Osteocyte (in vitro differentiated cells): ENCODE measurements around the gene LRRC45. TPM values are rescaled to one million over a fixed set of nuclear protein-coding genes. Genes with fewer than 3 reads are reported as not detected.

Experiments used
- DNase-seq: peaks from one replicate; pipeline ENCODE4 v3.0.0; 2021; ENCODE audit warnings: mixed read lengths; ENCODE audit not compliant: unreplicated experiment; ENCODE audit errors: extremely low spot score
- H3K27ac Mint-ChIP-seq: one replicate; pipeline ENCODE4 v1.8.0; 2021; ENCODE audit warnings: mild to moderate bottlenecking, mixed read lengths; ENCODE audit not compliant: unreplicated experiment
- H3K27me3 Mint-ChIP-seq: one replicate; pipeline ENCODE4 v1.8.0; 2021; ENCODE audit warnings: mixed read lengths; ENCODE audit not compliant: unreplicated experiment
- H3K36me3 Mint-ChIP-seq: one replicate; pipeline ENCODE4 v1.8.0; 2021; ENCODE audit warnings: mixed read lengths; ENCODE audit not compliant: unreplicated experiment
- H3K4me1 Mint-ChIP-seq: one replicate; pipeline ENCODE4 v1.8.0; 2021; ENCODE audit warnings: mixed read lengths; ENCODE audit not compliant: unreplicated experiment
- H3K4me3 Mint-ChIP-seq: one replicate; pipeline ENCODE4 v1.8.0; 2021; ENCODE audit warnings: mild to moderate bottlenecking, moderate library complexity, mixed read lengths; ENCODE audit not compliant: unreplicated experiment
- H3K9me3 Mint-ChIP-seq: one replicate; pipeline ENCODE4 v1.8.0; 2021; ENCODE audit warnings: mixed read lengths; ENCODE audit not compliant: unreplicated experiment
- CTCF ChIP-seq: fragments of 200-600 bp; sonication (generic); IDR thresholded peaks from 2 replicates; pipeline ENCODE4 v1.5.0; 2021; ENCODE audit warnings: antibody characterized with exemption, mild to moderate bottlenecking, moderate library complexity
- total RNA-seq: library from RNA; stranded (reverse); gene quantifications from 2 replicates; pipeline ENCODE4 v1.2.1, GENCODE V29; 2021

The LRRC45 gene
- total RNA-seq, 1 donor from 2014 or later = 9.4 TPM

GRCh38 chr17:81983639-81984373 lies 39.3 kb upstream of the LRRC45 start:
- TF ChIP-seq CTCF = no peak
- no peak overlapping the region for H3K4me3 Mint-ChIP-seq
- H3K4me1 Mint-ChIP-seq = peaks cover 12% of the 10 kb centered on the region
- H3K36me3 Mint-ChIP-seq = peaks cover 28% of the 10 kb centered on the region
- H3K27me3 Mint-ChIP-seq = no peaks in the 10 kb centered on the region
- no peak for DNase-seq
- no peaks in the 10 kb centered on the region for H3K9me3 Mint-ChIP-seq
- no peak overlapping the region for H3K27ac Mint-ChIP-seq

- no peaks in the 10 kb centered on the region for H3K9me3 Mint-ChIP-seq
- H3K36me3 Mint-ChIP-seq = peaks cover 28% of the 10 kb centered on the region
- DNase-seq = no peak
- H3K27ac Mint-ChIP-seq = no peak overlapping the region
- H3K4me3 Mint-ChIP-seq = no peak overlapping the region
- no peak for TF ChIP-seq CTCF
- H3K4me1 Mint-ChIP-seq = peaks cover 6% of the 10 kb centered on the region
- no peaks in the 10 kb centered on the region for H3K27me3 Mint-ChIP-seq
Measured at GRCh38 chr17:81984773-81985410, 38.2 kb upstream of the LRRC45 start.

- Mint-ChIP-seq H3K27me3 (no peaks in the 10 kb centered on the region), H3K36me3 (peaks cover 22% of the 10 kb centered on the region), H3K4me3 (no peak overlapping the region), H3K4me1 (peaks cover 17% of the 10 kb centered on the region), H3K27ac (no peak overlapping the region), H3K9me3 (no peaks in the 10 kb centered on the region)
- no peak for TF ChIP-seq CTCF
- DNase-seq = no peak
Measured at GRCh38 chr17:81986606-81987005, 36.5 kb upstream of the LRRC45 start.

- Mint-ChIP-seq H3K27me3 (no peaks in the 10 kb centered on the region), H3K27ac (no peak overlapping the region), H3K4me1 (peaks cover 22% of the 10 kb centered on the region), H3K4me3 (no peak overlapping the region), H3K36me3 (peaks cover 22% of the 10 kb centered on the region), H3K9me3 (no peaks in the 10 kb centered on the region)
- no peak for DNase-seq
- TF ChIP-seq CTCF = no peak
Measured at GRCh38 chr17:81987161-81987770, 35.8 kb upstream of the LRRC45 start.
